SKM-1 (cell line): Measurements from ENCODE around the gene EIF2B2.

ENCODE experiments used
- DNase-seq: peaks from one replicate; lab custom pipeline; 2025; ENCODE audit not compliant: unreplicated experiment; lab: John Stamatoyannopoulos, UW

EIF2B2 gene

DNA sequence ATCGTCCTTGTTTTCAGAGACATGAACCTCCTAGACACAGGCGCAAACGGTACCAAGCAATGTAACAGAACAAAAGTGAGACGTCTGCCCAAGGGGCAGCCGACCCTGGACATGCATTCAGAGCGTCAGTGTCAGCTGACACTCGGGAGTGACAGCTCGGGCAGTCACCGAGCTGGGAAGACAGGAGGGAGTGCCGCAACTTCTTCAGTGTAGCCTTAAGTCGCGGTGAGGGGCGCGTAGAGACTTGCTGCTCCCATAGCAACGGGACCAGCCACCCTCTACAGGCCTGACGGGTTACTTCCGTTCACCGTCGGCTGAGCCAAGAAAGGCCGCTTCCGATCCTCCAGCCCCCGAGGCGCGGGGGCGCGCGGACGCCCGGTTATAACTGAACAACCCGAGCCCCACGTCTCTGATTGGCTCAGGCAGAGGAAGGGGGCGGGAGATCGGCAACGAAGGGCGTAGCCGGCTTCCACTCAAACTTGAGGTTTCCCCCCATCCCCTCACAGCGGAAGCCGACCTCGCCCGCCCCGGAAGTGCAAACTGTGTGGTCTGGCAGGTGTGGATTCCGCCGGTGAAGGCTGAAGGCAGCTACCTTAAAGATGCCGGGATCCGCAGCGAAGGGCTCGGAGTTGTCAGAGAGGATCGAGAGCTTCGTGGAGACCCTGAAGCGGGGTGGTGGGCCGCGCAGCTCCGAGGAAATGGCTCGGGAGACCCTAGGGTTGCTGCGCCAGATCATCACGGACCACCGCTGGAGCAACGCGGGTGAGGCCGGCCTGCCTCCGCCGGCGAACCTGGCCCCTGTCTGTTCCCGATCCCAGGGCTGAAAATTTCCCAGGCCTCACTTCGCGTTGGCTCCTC lies at the start of gene EIF2B2:
Gene EIF2B2, plus strand, starts transcription at position 530 of the 858 bp plus-strand sequence. Its CDS starts 70 bp downstream, at position 600.
- peak; percentile 68 for DNase-seq

DNA sequence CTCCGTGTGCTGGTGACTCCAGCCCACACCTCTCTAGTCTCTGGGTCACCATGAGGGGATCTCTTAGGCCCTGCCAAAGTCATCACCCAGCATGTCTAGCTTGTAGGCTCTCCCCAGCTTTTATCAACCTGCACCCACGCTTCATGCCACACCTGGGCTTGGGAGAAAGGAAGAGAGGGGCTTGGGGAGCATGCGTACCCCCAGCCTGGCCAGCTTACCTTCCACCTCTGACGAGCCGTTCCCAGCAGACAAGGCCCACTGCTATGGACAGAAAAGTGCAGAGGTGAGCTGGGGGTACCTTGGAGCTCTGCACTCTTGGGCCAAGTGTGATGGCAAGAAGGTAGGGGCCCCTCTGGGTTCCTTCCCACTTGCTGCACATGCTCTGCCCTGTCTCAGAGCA lies 49.0 kb upstream of the EIF2B2 start:
- no peak for DNase-seq

DNA sequence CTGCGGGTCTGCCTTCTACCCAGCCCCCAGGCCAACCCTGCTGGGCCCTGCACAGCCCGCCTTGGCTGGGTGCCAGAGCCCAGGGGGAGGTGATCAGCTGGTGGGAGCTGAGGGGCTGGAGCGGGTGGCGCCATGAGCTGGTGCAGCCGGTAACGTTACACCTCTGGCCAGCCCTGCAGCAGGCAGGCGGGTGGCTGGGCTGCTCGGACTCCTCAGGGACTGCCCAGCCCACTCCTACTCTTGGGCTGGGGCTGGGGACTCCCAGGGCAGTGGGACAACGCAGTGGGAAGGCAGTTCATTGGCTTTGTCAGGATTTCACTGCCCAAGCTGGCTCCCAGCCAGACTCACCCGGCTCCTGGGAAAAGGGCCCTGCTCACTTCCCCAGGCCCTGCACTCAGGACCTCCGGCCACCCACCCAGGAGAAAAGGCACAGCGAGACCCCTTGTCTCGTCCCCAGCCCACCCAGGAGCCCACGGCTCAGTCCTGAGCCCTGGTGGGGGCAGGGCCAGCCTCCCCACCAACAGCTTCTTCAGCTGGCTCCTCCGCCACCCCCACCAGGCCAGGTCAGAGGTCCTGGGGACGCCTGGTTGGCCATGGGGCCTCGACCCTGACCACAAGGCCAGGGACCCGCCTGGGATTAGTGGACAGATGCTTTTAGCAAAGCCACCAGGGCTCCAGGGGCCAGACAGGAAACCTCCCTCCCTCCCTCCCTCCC lies 48.3 kb upstream of the EIF2B2 start:
- DNase-seq = no peak

DNA sequence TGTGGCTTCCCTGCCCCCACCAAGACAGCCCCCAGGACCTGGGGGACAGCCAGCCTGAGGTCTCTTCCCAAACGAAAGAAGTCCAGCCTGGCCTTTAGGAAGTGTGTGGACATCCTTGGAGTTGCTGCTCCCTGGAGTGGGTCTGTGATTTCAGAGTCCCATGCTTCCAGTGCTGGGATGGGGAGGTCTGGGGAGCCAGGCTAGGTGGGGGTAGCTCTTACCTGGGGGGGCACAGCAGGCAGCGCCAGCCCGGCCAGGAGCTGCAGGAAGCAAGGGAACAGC lies 47.8 kb upstream of the EIF2B2 start:
- no peak for DNase-seq

- DNase-seq = no peak
These were observed 47.3 kb upstream of the EIF2B2 start, which contains the start of gene PGF for GRCh38 chr14:74955229-74956026. Gene PGF, minus strand, starts transcription at chr14:74955597. Its CDS starts 355 bp downstream, at chr14:74955242.

DNA sequence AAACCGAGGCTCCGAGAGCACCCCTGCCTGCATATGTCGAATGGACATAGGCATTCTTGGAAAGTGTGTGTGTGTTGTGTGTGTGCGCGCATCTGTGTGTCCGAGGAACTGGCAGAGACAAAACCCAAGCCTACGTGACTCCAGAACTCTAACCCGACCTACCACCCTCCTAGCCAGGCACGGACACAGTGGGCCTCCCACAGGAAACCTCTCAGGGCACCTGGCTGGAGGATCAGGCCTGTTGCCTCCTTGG lies 46.8 kb upstream of the EIF2B2 start:
- no peak for DNase-seq

GRCh38 chr14:74956280-74957072 lies 46.2 kb upstream of the EIF2B2 start:
- DNase-seq = no peak

- no peak for DNase-seq
These were observed 43.0 kb upstream of the EIF2B2 start for GRCh38 chr14:74959596-74960180.

DNA sequence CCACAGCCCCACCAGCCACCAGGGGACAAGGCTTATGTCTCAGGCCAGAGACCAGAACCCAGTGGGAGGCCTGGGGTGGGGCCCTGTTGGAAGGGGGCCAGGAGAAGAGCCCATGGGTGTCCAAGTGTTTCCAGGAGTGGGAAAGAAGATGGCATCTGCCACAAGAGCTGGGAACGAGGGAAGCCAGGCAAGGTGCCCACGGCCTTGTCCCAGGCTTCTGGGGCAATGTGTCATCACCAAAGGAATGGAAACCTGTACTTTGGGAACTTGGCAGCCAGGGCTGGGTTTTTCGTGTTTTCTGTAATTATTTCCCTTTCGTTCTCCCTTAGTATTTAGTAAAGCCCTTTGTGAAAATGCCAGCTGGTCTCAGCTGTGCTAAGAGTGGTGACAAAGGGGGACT lies 42.0 kb upstream of the EIF2B2 start:
- no peak for DNase-seq

GRCh38 chr14:74961238-74961911 lies 41.3 kb upstream of the EIF2B2 start:
- DNase-seq = no peak

DNA sequence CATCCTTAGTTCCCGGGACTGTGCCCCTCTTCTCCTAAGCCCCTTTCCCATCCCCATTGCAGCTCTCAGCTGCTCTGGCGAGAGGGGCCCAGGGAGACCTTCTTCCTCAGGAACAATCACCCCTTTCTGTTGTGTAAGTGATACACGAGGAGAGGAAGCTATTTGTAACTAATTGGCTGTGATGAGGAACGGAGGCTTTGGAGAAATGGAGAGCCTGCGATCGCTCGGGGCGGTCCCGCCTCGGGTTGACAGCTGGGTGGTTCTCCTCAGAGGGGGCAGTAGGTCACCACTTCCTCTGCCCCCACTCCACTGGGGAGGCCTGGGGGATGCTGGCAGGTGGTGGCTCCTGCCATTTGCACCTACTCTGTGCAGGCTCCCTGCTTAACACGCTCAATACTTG lies 40.7 kb upstream of the EIF2B2 start:
- DNase-seq = no peak

- DNase-seq = no peak
These were observed 40.2 kb upstream of the EIF2B2 start for GRCh38 chr14:74962493-74962892.

DNA sequence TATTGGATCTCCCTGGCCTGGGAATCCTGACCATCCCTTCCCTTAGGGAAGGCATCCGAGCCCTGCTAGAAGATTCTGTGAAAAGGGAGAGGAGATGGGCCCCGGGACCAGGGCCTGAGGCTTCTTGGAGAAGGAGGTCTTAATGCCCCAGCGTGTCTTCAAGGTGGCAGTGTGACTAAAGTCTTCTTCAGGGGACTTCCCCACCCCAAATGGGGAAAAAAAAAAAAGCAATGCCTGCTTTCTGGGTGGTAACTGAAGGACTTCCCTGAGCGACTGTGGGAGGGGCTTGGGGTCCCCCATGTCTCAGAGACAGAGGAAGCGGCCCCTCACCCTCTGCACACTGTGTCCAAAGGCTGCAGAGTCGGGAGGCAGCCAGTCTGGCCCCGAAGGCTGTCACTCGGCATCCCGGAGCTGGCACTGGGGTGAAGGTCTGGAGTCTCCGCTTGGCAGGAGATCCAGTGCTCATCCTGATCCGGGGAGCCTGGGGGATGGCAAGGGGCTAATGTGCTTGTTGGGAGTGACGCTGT lies 39.5 kb upstream of the EIF2B2 start:
- no peak for DNase-seq

DNA sequence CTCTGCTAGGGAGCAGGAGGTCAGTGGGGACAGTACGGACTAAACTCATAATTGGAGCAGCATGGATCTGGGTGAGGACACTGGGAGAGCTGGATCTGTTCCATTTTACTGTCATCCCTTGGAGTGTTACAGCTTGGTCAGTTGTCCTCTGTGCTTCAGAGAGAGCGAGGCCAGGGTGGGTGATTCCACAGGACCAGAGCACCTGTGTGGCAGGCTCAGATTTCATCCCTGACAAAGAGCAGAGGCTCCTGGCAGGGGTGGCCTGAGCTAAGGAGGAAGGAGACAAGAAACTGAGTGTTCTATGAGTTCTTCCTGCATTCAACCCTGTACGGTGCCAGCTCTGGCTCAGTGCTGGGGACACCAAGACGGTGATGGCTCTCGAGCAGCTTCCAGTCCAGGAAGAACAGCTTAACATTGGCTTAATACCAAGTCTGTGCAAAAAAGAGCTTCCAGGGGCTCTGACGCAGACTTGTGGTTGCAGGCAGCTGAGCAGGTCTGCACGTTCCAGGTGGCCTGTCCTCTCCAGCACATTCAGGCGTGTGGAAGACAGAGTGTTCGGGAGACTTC lies 38.9 kb upstream of the EIF2B2 start:
- no peak for DNase-seq

- DNase-seq = no peak
These were observed 37.8 kb upstream of the EIF2B2 start for GRCh38 chr14:74964787-74965485.

GRCh38 chr14:74965486-74966153 lies 37.1 kb upstream of the EIF2B2 start:
- DNase-seq = no peak

GRCh38 chr14:74968811-74969210 lies 33.9 kb upstream of the EIF2B2 start:
- no peak for DNase-seq

DNA sequence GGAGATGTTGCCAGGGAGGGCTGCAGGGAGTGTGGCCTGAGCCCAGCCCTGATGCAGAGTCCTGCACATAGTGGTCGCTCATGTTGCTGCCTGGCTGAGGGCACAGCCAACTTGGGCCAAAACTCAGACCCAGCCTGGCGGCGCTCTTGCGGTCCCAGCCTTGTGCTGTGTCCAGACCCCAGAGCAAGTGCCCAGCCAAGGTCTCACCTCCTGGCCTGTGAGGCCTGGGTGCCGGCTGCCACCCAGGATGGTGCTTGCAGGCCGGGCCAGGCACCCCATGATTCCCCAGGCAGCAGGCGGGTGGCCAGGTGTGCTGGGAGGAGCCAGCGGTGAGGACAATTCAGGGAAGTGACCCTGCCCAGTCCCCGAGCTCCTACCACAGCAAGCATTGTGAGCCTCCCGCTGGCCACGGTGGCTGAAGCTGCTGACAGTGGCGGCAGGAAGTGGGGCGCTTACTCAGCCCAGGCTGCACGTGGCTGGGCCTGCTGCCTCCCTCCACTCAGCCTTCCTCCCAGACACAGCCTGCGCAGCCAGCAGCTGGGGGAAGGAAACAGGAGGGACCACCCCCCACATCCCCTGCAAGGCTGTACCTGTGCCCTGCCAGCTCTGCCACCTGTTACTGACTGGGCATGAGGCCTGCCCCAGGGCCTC lies 29.6 kb upstream of the EIF2B2 start:
- DNase-seq = no peak
